ENCODE measurements around the gene PLAGL2.

PLAGL2 gene

GRCh38 chr20:32215729-32216128 is 8.2 kb upstream of the PLAGL2 start:
- TF ChIP-seq, protein P1, sequence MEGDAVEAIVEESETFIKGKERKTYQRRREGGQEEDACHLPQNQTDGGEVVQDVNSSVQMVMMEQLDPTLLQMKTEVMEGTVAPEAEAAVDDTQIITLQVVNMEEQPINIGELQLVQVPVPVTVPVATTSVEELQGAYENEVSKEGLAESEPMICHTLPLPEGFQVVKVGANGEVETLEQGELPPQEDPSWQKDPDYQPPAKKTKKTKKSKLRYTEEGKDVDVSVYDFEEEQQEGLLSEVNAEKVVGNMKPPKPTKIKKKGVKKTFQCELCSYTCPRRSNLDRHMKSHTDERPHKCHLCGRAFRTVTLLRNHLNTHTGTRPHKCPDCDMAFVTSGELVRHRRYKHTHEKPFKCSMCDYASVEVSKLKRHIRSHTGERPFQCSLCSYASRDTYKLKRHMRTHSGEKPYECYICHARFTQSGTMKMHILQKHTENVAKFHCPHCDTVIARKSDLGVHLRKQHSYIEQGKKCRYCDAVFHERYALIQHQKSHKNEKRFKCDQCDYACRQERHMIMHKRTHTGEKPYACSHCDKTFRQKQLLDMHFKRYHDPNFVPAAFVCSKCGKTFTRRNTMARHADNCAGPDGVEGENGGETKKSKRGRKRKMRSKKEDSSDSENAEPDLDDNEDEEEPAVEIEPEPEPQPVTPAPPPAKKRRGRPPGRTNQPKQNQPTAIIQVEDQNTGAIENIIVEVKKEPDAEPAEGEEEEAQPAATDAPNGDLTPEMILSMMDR (IDR thresholded peaks at IDR 0.05; ENCODE audit: low read depth, low read length) = no peak
- TF ChIP-seq EZH2phosphoT487 (IDR thresholded peaks at IDR 0.05; ENCODE audit: low read depth) = no peak
- H3K4me3 ChIP-seq (ENCODE audit: low read length) = no peak overlapping the region
- H3K4me1 ChIP-seq (ENCODE audit: low read length) = no peaks in the 10 kb centered on the region
- H3K36me3 ChIP-seq (replicated peaks; ENCODE audit: low read depth, low read length) = peaks cover 61% of the 10 kb centered on the region
- H4K20me1 ChIP-seq (ENCODE audit: insufficient read depth, low read length) = no peaks in the 10 kb centered on the region
- no peaks in the 10 kb centered on the region for H3K27me3 ChIP-seq (ENCODE audit: low read depth, low read length)
- no peak overlapping the region for H3K9ac ChIP-seq (ENCODE audit: low read length)
- no peak overlapping the region for H3K27ac ChIP-seq (ENCODE audit: low read length)
- no peak overlapping the region for H3K4me2 ChIP-seq (ENCODE audit: low read length)
- no peaks in the 10 kb centered on the region for H3K9me3 ChIP-seq (ENCODE audit: insufficient read depth, low read length)
- no peak overlapping the region for H2AFZ ChIP-seq (ENCODE audit: low read depth, low read length)
- peaks cover 8% of the 10 kb centered on the region for H3K79me2 ChIP-seq (ENCODE audit: low read length)

DNA sequence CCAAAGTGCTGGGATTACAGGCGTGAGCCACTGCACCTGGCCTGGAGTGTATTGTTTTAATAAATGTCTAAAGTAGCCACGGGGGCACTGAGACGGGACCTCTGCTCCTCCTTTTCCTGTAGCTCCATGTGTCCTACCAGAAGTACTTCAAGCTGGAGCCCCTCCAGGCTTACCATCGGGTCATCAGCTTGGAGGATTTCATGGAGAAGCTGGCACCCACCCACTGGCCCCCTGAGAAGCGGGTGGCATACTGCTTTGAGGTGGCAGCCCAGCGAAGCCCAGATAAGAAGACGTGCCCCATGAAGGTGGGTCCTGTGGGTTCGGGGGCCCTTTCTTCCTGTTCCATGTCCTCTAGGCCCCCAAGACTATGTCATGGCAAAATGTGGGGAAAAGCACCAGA is 7.6 kb upstream of the PLAGL2 start:
- H3K27ac ChIP-seq (ENCODE audit: low read length) = no peak overlapping the region
- H2AFZ ChIP-seq (ENCODE audit: low read depth, low read length) = no peak overlapping the region
- H3K9ac ChIP-seq (ENCODE audit: low read length) = no peak overlapping the region
- H3K4me2 ChIP-seq (ENCODE audit: low read length) = no peak overlapping the region
- no peaks in the 10 kb centered on the region for H3K4me1 ChIP-seq (ENCODE audit: low read length)
- H3K27me3 ChIP-seq (ENCODE audit: low read depth, low read length) = no peaks in the 10 kb centered on the region
- H3K9me3 ChIP-seq (ENCODE audit: insufficient read depth, low read length) = no peaks in the 10 kb centered on the region
- H4K20me1 ChIP-seq (ENCODE audit: insufficient read depth, low read length) = no peaks in the 10 kb centered on the region
- TF ChIP-seq, protein P1 (IDR thresholded peaks at IDR 0.05; ENCODE audit: low read depth, low read length) = no peak
- no peak overlapping the region for H3K4me3 ChIP-seq (ENCODE audit: low read length)
- peaks cover 13% of the 10 kb centered on the region for H3K79me2 ChIP-seq (ENCODE audit: low read length)
- H3K36me3 ChIP-seq (replicated peaks; ENCODE audit: low read depth, low read length) = peaks cover 64% of the 10 kb centered on the region

DNA sequence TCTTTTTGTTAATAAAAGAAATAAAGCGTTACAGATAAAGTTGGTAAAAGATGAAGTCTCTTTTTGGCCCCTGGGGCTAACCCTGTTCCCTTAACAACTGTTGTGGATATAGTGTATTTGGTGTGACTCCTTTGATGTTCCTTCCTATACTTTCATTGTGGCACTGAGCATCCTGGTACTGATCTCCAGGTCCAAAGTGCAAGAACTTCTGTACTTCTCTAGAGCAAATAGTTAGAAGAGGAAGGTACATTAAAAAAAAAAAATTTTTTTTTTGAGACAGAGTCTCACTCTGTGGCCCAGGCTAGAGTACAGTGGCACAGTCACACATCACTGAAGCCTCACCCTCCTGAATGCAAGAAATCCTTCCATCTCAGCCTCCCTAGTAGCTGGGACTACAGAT is 6.3 kb upstream of the PLAGL2 start:
- Histone ChIP-seq H3K27ac (ENCODE audit: low read length) (no peak overlapping the region), H3K4me1 (ENCODE audit: low read length) (peaks cover 6% of the 10 kb centered on the region), H3K4me2 (ENCODE audit: low read length) (no peak overlapping the region), H4K20me1 (ENCODE audit: insufficient read depth, low read length) (no peaks in the 10 kb centered on the region), H3K4me3 (ENCODE audit: low read length) (no peak overlapping the region), H3K36me3 (replicated peaks; ENCODE audit: low read depth, low read length) (peaks cover 61% of the 10 kb centered on the region), H3K79me2 (ENCODE audit: low read length) (peaks cover 26% of the 10 kb centered on the region), H3K27me3 (ENCODE audit: low read depth, low read length) (no peaks in the 10 kb centered on the region), H3K9me3 (ENCODE audit: insufficient read depth, low read length) (no peaks in the 10 kb centered on the region), H2AFZ (ENCODE audit: low read depth, low read length) (no peak overlapping the region), H3K9ac (ENCODE audit: low read length) (no peak overlapping the region)
- TF ChIP-seq EZH2phosphoT487 (IDR thresholded peaks at IDR 0.05; ENCODE audit: low read depth) = no peak
- TF ChIP-seq, protein P1 (IDR thresholded peaks at IDR 0.05; ENCODE audit: low read depth, low read length) = no peak

GRCh38 chr20:32209850-32210605 is 2.5 kb upstream of the PLAGL2 start:
- Histone ChIP-seq H3K4me2 (ENCODE audit: low read length) (no peak overlapping the region), H3K36me3 (replicated peaks; ENCODE audit: low read depth, low read length) (peaks cover 34% of the 10 kb centered on the region)

More at GRCh38 chr20:32209850-32210605, 2.5 kb upstream of the PLAGL2 start:
- Histone ChIP-seq H2AFZ (ENCODE audit: low read depth, low read length) (no peak overlapping the region), H3K27ac (ENCODE audit: low read length) (no peak overlapping the region), H4K20me1 (ENCODE audit: insufficient read depth, low read length) (peaks cover 13% of the 10 kb centered on the region), H3K9me3 (ENCODE audit: insufficient read depth, low read length) (no peaks in the 10 kb centered on the region), H3K79me2 (ENCODE audit: low read length) (peaks cover 65% of the 10 kb centered on the region), H3K4me1 (ENCODE audit: low read length) (peaks cover 27% of the 10 kb centered on the region), H3K9ac (ENCODE audit: low read length) (no peak overlapping the region), H3K27me3 (ENCODE audit: low read depth, low read length) (no peaks in the 10 kb centered on the region), H3K4me3 (ENCODE audit: low read length) (no peak overlapping the region)
- TF ChIP-seq, protein P1 (IDR thresholded peaks at IDR 0.05; ENCODE audit: low read depth, low read length) = no peak
- TF ChIP-seq EZH2phosphoT487 (IDR thresholded peaks at IDR 0.05; ENCODE audit: low read depth) = no peak
